ENCODE measurements around the gene VGLL2. TPM values are rescaled to one million over a fixed set of nuclear protein-coding genes. Genes with fewer than 3 reads are reported as not detected.

The VGLL2 gene
- not detected in 2 replicates for total RNA-seq (2022)
- not detected for Bru-seq, nascent RNA
- not detected for BruChase-seq, experiment 1, labeled RNA remaining after a 2-hour chase
- BruChase-seq, experiment 2, labeled RNA remaining after a 6-hour chase = not detected
- long read RNA-seq = 0 reads

GRCh38 chr6:117265410-117266256, at the start of gene VGLL2:
VGLL2 (plus strand) TSS chr6:117265558; CDS start chr6:117265764, 206 bp downstream.
- H3K4me3 Mint-ChIP-seq (ENCODE audit: unreplicated experiment) = peak within 1 kb of the TSS; percentile 63
- no TSS peak for BruUV-seq (replicated peaks)
- H3K27ac Mint-ChIP-seq (ENCODE audit: unreplicated experiment) = no peak within 1 kb of the TSS
- H3K36me3 ChIP-seq (ENCODE audit: control insufficient read depth, insufficient read depth, low read length) = no peaks in the 10 kb centered on the region
- peak in 1 of 2 experiments; percentile 10 for TF ChIP-seq CTCF (IDR thresholded peaks at IDR 0.05; ENCODE audit: insufficient read depth in 1 of 2, low read depth in 1 of 2, low read length in 1 of 2, severe bottlenecking in 1 of 2, unreplicated experiment in 1 of 2)
- DNase-seq = peak; percentile 39 to 49
- H3K27me3 Mint-ChIP-seq (ENCODE audit: insufficient read depth, unreplicated experiment) = peaks cover 49% of the 10 kb centered on the region
- peaks cover 5% of the 10 kb centered on the region for H3K27me3 ChIP-seq (replicated peaks; ENCODE audit: control insufficient read depth, insufficient read depth, low read length)
- CTCF ChIA-PET = interaction anchor here (0.6 kb wide), 2 partner anchors 15 to 326 kb away, joined by 3 read pairs; no protein-coding TSS in a partner anchor
- no peaks in the 10 kb centered on the region for H3K4me1 ChIP-seq
- H3K9me3 Mint-ChIP-seq (ENCODE audit: unreplicated experiment) = no peaks in the 10 kb centered on the region
- intact Hi-C loops (cut with micrococcal nuclease; ENCODE audit: unreplicated experiment) = no loop called here
- POLR2A ChIA-PET = no interaction called here
- no peaks in the 10 kb centered on the region for H3K9me3 ChIP-seq
- H3K4me3 ChIP-seq (ENCODE audit: low read depth, low read length) = peak within 1 kb of the TSS; percentile 27
- peaks cover 9% of the 10 kb centered on the region for H3K4me1 Mint-ChIP-seq (ENCODE audit: low read depth, unreplicated experiment)
- H3K36me3 Mint-ChIP-seq (ENCODE audit: insufficient read depth, unreplicated experiment) = no peaks in the 10 kb centered on the region

- DNase-seq = no peak
- H3K4me3 Mint-ChIP-seq (ENCODE audit: unreplicated experiment) = no peak overlapping the region
- H3K27me3 Mint-ChIP-seq (ENCODE audit: insufficient read depth, unreplicated experiment) = peaks cover 3% of the 10 kb centered on the region
- no peaks in the 10 kb centered on the region for H3K36me3 ChIP-seq (ENCODE audit: control insufficient read depth, insufficient read depth, low read length)
- H3K36me3 Mint-ChIP-seq (ENCODE audit: insufficient read depth, unreplicated experiment) = no peaks in the 10 kb centered on the region
- no peak for TF ChIP-seq CTCF (IDR thresholded peaks at IDR 0.05; ENCODE audit: insufficient read depth in 1 of 2, low read depth in 1 of 2, low read length in 1 of 2, severe bottlenecking in 1 of 2, unreplicated experiment in 1 of 2)
- ChIA-PET CTCF (no interaction called here), POLR2A (no interaction called here)
- no peak overlapping the region for H3K27ac Mint-ChIP-seq (ENCODE audit: unreplicated experiment)
- no peak overlapping the region for H3K4me3 ChIP-seq (ENCODE audit: low read depth, low read length)
- no peaks in the 10 kb centered on the region; the same call in 1 of the 2 replicates for H3K4me1 ChIP-seq
- intact Hi-C loops (cut with micrococcal nuclease; ENCODE audit: unreplicated experiment) = no loop called here
- H3K4me1 Mint-ChIP-seq (ENCODE audit: low read depth, unreplicated experiment) = no peaks in the 10 kb centered on the region
- no peaks in the 10 kb centered on the region for H3K9me3 ChIP-seq
- no peaks in the 10 kb centered on the region for H3K27me3 ChIP-seq (replicated peaks; ENCODE audit: control insufficient read depth, insufficient read depth, low read length)
- no TSS peak for BruUV-seq (replicated peaks)
- H3K9me3 Mint-ChIP-seq (ENCODE audit: unreplicated experiment) = no peaks in the 10 kb centered on the region
Observed at GRCh38 chr6:117222861-117223260, 42.5 kb upstream of the VGLL2 start.

- Histone ChIP-seq H3K27me3 (replicated peaks; ENCODE audit: control insufficient read depth, insufficient read depth, low read length) (no peaks in the 10 kb centered on the region), H3K4me3 (ENCODE audit: low read depth, low read length) (no peak overlapping the region), H3K9me3 (no peaks in the 10 kb centered on the region), H3K36me3 (ENCODE audit: control insufficient read depth, insufficient read depth, low read length) (no peaks in the 10 kb centered on the region), H3K4me1 (no peaks in the 10 kb centered on the region; the same call in 1 of the 2 replicates)
- ChIA-PET POLR2A (no interaction called here), CTCF (no interaction called here)
- H3K27me3 Mint-ChIP-seq (ENCODE audit: insufficient read depth, unreplicated experiment) = peaks cover 3% of the 10 kb centered on the region
- H3K36me3 Mint-ChIP-seq (ENCODE audit: insufficient read depth, unreplicated experiment) = no peaks in the 10 kb centered on the region
- TF ChIP-seq CTCF (IDR thresholded peaks at IDR 0.05; ENCODE audit: insufficient read depth in 1 of 2, low read depth in 1 of 2, low read length in 1 of 2, severe bottlenecking in 1 of 2, unreplicated experiment in 1 of 2) = no peak
- intact Hi-C loops (cut with micrococcal nuclease; ENCODE audit: unreplicated experiment) = no loop called here
- H3K27ac Mint-ChIP-seq (ENCODE audit: unreplicated experiment) = no peak overlapping the region
- no TSS peak for BruUV-seq (replicated peaks)
- no peaks in the 10 kb centered on the region for H3K4me1 Mint-ChIP-seq (ENCODE audit: low read depth, unreplicated experiment)
- no peaks in the 10 kb centered on the region for H3K9me3 Mint-ChIP-seq (ENCODE audit: unreplicated experiment)
- no peak overlapping the region for H3K4me3 Mint-ChIP-seq (ENCODE audit: unreplicated experiment)
- no peak for DNase-seq
Observed at GRCh38 chr6:117226778-117227177, 38.6 kb upstream of the VGLL2 start.

Measured in Caco-2 (cell line).